22Rv1 (cell line): ENCODE data around the gene IGF1R.

Experiments
- H3K27ac ChIP-seq: fragments of 450-650 bp; 2 replicates; pipeline ENCODE4 v1.5.1; 2017
- CTCF ChIP-seq: fragments of 450-650 bp; IDR thresholded peaks from 2 replicates; pipeline ENCODE4 v1.5.1; 2017; ENCODE audit warnings: mild to moderate bottlenecking
- ZFX ChIP-seq: fragments of 450-650 bp; IDR thresholded peaks from 2 replicates; pipeline ENCODE4 v1.6.1; 2017; ENCODE audit warnings: antibody characterized with exemption, borderline replicate concordance

The IGF1R gene

DNA sequence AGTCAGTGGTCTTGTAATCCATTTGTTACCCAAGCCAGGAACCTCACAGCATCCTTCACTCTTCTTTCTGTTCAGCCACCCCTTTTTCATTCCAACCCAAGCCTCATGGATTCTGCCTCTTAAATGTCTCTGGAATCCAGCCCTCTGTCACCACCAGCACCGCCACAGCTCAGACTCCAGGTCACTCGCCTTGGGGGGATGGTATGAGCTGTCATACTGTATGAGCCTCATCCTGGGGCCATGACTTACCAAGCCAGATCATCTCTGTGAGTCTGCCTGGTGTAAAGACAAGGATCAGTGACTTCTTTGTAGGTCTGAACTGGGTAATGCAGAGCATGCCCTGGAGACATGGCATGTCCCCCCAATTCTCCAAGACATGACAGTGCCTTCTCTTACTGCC is 279.7 kb downstream of the IGF1R start:
- TF ChIP-seq ZFX (no peak), CTCF (no peak)
- H3K27ac ChIP-seq, result no peak overlapping the region

DNA sequence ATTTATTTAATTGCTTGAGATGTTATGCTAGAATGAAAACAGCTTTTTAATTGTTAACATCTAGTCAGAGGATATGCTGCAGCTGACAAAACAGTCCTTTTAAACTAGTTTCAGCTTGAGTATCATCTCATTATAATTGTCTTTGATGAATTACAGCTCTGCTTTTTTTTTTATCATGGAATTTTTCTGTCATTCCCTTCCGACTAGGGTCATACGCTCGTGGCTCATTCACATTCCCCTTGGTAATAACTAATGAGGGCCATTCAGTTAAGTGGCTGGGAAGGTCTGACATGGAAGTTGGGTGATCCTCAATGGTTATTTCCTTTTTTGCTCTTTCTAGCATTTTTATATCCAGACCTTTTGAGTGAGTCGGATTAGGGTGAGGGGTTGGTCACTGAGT is 282.2 kb downstream of the IGF1R start:
- TF ChIP-seq CTCF (no peak), ZFX (no peak)
- H3K27ac ChIP-seq, result no peak overlapping the region

GRCh38 chr15:98931004-98931403 is 282.7 kb downstream of the IGF1R start:
- TF ChIP-seq ZFX (no peak), CTCF (no peak)

GRCh38 chr15:98933406-98933805 is 285.1 kb downstream of the IGF1R start:
- no peak overlapping the region for H3K27ac ChIP-seq
- TF ChIP-seq ZFX, result no peak
- TF ChIP-seq CTCF, result no peak

More at GRCh38 chr15:98931004-98931403, 282.7 kb downstream of the IGF1R start:
- no peak overlapping the region for H3K27ac ChIP-seq

- TF ChIP-seq ZFX (no peak), CTCF (no peak)
- H3K27ac ChIP-seq, result no peak overlapping the region
Observed at GRCh38 chr15:98935736-98936135, 287.4 kb downstream of the IGF1R start.

DNA sequence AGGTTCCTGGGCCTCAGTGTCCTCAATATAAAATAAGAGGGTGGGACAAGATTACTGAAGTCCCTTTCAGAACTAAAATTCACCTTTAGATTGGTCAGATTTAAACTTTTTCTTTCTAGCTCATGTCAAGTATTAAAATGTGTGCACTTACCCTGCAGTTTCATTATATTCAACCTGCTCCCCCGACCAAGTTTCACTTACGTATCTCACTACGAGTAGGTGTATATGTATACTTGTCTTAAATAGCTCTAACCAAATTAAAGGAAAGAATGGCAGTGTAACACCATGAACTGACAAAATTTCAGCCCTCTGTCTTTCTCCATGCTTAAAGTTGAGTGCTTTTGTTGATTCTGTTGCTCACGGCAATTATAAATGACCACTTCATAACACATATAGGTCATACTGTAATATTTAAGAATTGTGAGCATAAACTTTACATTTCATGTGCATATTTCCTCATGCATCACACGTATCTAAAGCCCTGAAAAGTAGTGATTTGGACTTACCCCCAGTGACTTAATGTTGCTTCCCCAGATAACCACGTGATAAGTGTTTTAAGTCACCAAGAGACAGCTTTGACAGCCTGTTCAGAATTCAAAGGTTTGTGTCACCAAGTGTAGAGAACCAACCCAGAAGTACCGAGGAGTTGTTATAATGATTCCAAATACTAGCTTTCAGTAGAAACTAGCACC is 289.2 kb downstream of the IGF1R start:
- TF ChIP-seq CTCF (no peak), ZFX (no peak)
- H3K27ac ChIP-seq, result no peak overlapping the region

DNA sequence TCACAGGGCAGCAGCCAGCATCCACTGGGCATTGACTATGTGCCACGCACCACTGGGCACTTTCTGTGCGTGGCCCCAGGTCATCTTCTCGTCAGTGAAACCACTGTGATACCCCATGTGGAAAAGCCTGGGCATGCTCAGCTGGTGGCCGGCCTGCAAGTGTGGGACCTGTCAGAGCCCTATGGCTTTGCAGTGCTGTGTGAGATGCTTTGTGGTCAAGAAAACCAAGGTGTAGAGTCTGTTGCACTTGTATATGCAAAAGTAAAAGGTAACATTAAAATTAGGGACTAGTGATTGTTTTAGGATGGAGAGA is 289.7 kb downstream of the IGF1R start:
- no peak overlapping the region for H3K27ac ChIP-seq
- TF ChIP-seq CTCF, result no peak
- no peak for TF ChIP-seq ZFX
